Smooth muscle cell (in vitro differentiated cells): ENCODE results near the gene NFIX. TPM values are rescaled to one million over a fixed set of nuclear protein-coding genes. Genes with fewer than 3 reads are reported as not detected.
A peak's percentile ranks its signal among the peaks of the same experiment; 100 is the strongest.

ENCODE experiments used
- DNase-seq: peaks from one replicate; lab custom pipeline; 2025; ENCODE audit not compliant: unreplicated experiment; lab: John Stamatoyannopoulos, UW
- H2AFZ ChIP-seq: fragments of 200-600 bp; sonication (generic); 2 replicates; pipeline ENCODE4 v1.6.0; 2016; ENCODE audit warnings: antibody characterized with exemption, low read depth, mild to moderate bottlenecking
- H3F3A ChIP-seq: fragments of 200-600 bp; sonication (generic); 2 replicates; pipeline ENCODE4 v1.6.0; 2017; ENCODE audit warnings: antibody characterized with exemption, low read depth
- H3K27ac ChIP-seq: fragments of 200-600 bp; sonication (generic); 2 replicates; pipeline ENCODE4 v1.5.1; 2016; ENCODE audit warnings: low read depth, mild to moderate bottlenecking
- H3K27me3 ChIP-seq: fragments of 200-600 bp; sonication (generic); 2 replicates; pipeline ENCODE4 v1.6.1; 2016; ENCODE audit warnings: low read depth, mild to moderate bottlenecking
- H3K36me3 ChIP-seq: fragments of 200-600 bp; sonication (generic); 2 replicates; pipeline ENCODE4 v1.5.1; 2016; ENCODE audit warnings: low read depth
- H3K4me1 ChIP-seq: fragments of 200-600 bp; sonication (generic); 2 replicates; pipeline ENCODE4 v1.5.1; 2016; ENCODE audit warnings: low read depth
- H3K4me2 ChIP-seq: fragments of 200-600 bp; sonication (generic); 2 replicates; pipeline ENCODE4 v1.6.0; 2016; ENCODE audit warnings: mild to moderate bottlenecking
- H3K4me3 ChIP-seq: fragments of 200-600 bp; sonication (generic); 2 replicates; pipeline ENCODE4 v1.5.1; 2016; ENCODE audit warnings: mild to moderate bottlenecking
- H3K79me2 ChIP-seq: fragments of 200-600 bp; sonication (generic); 2 replicates; pipeline ENCODE4 v1.6.0; 2016; ENCODE audit warnings: low read depth, mild to moderate bottlenecking
- H3K9ac ChIP-seq: fragments of 200-600 bp; sonication (generic); 2 replicates; pipeline ENCODE4 v1.6.0; 2016; ENCODE audit warnings: low read depth
- H3K9me3 ChIP-seq: fragments of 200-600 bp; sonication (generic); replicated peaks from 2 replicates; pipeline ENCODE4 v1.5.1; 2016; ENCODE audit warnings: low read depth
- H4K20me1 ChIP-seq: fragments of 200-600 bp; sonication (generic); 2 replicates; pipeline ENCODE4 v1.6.0; 2016; ENCODE audit warnings: low read depth
- CTCF ChIP-seq: fragments of 200-600 bp; sonication (generic); IDR thresholded peaks from 2 replicates; pipeline ENCODE4 v1.5.1; 2017; ENCODE audit warnings: borderline replicate concordance, mild to moderate bottlenecking, antibody characterized with exemption; ENCODE audit not compliant: insufficient read depth, poor library complexity, severe bottlenecking
- WGBS: methylation state at CpG from one replicate; pipeline ENCODE4 v1.1.7; 2016; ENCODE audit warnings: low lambda C conversion rate; 5-methylcytosine and 5-hydroxymethylcytosine counted together
- polyA plus RNA-seq: library from polyadenylated mRNA; unstranded; fragments of >200 nt; fragmentation: Nextera tagmentation; extraction: Ambion mirVana; gene quantifications from 2 replicates; pipeline ENCODE4 v1.2.1, GENCODE V29; 2016
- total RNA-seq: library from RNA; depleted of rRNA; stranded (reverse); fragments of >200 nt; gene quantifications from 2 replicates; pipeline ENCODE4 v1.2.3, GENCODE V29; 2014

Gene NFIX
- total and polyA plus RNA-seq, 2 experiments from 2014 or later = 1.9 to 2.3 TPM

- Histone ChIP-seq H3K27ac (no peak overlapping the region), H3K4me2 (peak overlapping the region; percentile 83), H3K9ac (no peak overlapping the region), H3K79me2 (no peaks in the 10 kb centered on the region), H3K36me3 (no peaks in the 10 kb centered on the region), H4K20me1 (peaks cover 68% of the 10 kb centered on the region), H3K4me3 (peak overlapping the region; percentile 45), H2AFZ (peak overlapping the region; percentile 10), H3K27me3 (peaks cover 100% of the 10 kb centered on the region), H3K4me1 (peaks cover 19% of the 10 kb centered on the region), H3F3A (no peaks in the 10 kb centered on the region), H3K9me3 (no peaks in the 10 kb centered on the region)
- WGBS = 9% methylated on average over 22 of the region's 30 CpGs
- no peak for TF ChIP-seq CTCF
- DNase-seq = no peak
These were observed 27.8 kb downstream of the NFIX start for GRCh38 chr19:13022859-13023636.

GRCh38 chr19:13023656-13024055 is 28.4 kb downstream of the NFIX start:
- no peaks in the 10 kb centered on the region for H3K36me3 ChIP-seq
- no peak for DNase-seq
- H3K9me3 ChIP-seq = no peaks in the 10 kb centered on the region
- H3F3A ChIP-seq = no peaks in the 10 kb centered on the region
- H4K20me1 ChIP-seq = peaks cover 64% of the 10 kb centered on the region
- no peak for TF ChIP-seq CTCF
- H3K4me1 ChIP-seq = peaks cover 19% of the 10 kb centered on the region
- WGBS = 4% methylated on average over 3 of the region's 8 CpGs
- H3K27me3 ChIP-seq = peaks cover 100% of the 10 kb centered on the region
- peak overlapping the region; percentile 83 for H3K4me2 ChIP-seq
- H3K4me3 ChIP-seq = peak overlapping the region; percentile 45
- H3K9ac ChIP-seq = no peak overlapping the region
- H3K27ac ChIP-seq = no peak overlapping the region
- H2AFZ ChIP-seq = no peak overlapping the region
- H3K79me2 ChIP-seq = no peaks in the 10 kb centered on the region

GRCh38 chr19:13024126-13024950 is 29.1 kb downstream of the NFIX start:
- H2AFZ ChIP-seq = no peak overlapping the region
- no peak for TF ChIP-seq CTCF
- no peak overlapping the region for H3K27ac ChIP-seq
- H3K4me2 ChIP-seq = peak overlapping the region; percentile 83
- peaks cover 100% of the 10 kb centered on the region for H3K27me3 ChIP-seq
- DNase-seq = no peak
- peaks cover 19% of the 10 kb centered on the region for H3K4me1 ChIP-seq
- H3K9ac ChIP-seq = no peak overlapping the region
- no peaks in the 10 kb centered on the region for H3F3A ChIP-seq
- H4K20me1 ChIP-seq = peaks cover 61% of the 10 kb centered on the region
- H3K79me2 ChIP-seq = no peaks in the 10 kb centered on the region
- H3K36me3 ChIP-seq = no peaks in the 10 kb centered on the region
- 6% methylated on average over 33 of the region's 37 CpGs for WGBS
- H3K4me3 ChIP-seq = peak overlapping the region; percentile 25
- no peaks in the 10 kb centered on the region for H3K9me3 ChIP-seq
